ENCODE results near the gene ZIC1.

- TF ChIP-seq CTCF (CRISPR knock-in tag; IDR thresholded peaks at IDR 0.05) (no peak), ZNF251 (CRISPR knock-in tag; IDR thresholded peaks at IDR 0.05) (no peak), TGIF2 (CRISPR knock-in tag; IDR thresholded peaks at IDR 0.05) (no peak), TAF1 (CRISPR knock-in tag; IDR thresholded peaks at IDR 0.05) (no peak), ZNF263 (CRISPR knock-in tag; IDR thresholded peaks at IDR 0.05) (no peak)
Measured at GRCh38 chr3:147403511-147403910, 5.7 kb upstream of the ZIC1 start.
